Measurements from ENCODE around the gene ARHGAP1. TPM values are rescaled to one million over a fixed set of nuclear protein-coding genes. Genes with fewer than 3 reads are reported as not detected.

ARHGAP1 gene
- 10 to 100 TPM; 22.2 to 51.1 (median 32.0) TPM for total RNA-seq
- 10 to 100 TPM; 18.7 to 30.2 TPM for polyA plus RNA-seq

- peaks cover 0 to 24% (median 5%) of the 10 kb centered on the region in 3 donors for H3K4me1 ChIP-seq
- 1% methylated on average over 43 to 44 of the region's 44 CpGs for WGBS, 2 donors
- peaks cover 5 to 23% (median 22%) of the 10 kb centered on the region in 3 donors for H3K36me3 ChIP-seq
- H3K4me3 ChIP-seq = peak within 1 kb of the TSS; percentile 84 to 98 (median 94)
- TF ChIP-seq CTCF (IDR thresholded peaks at IDR 0.05) = no peak
- no peaks in the 10 kb centered on the region for H3K9me3 ChIP-seq
- intact Hi-C loops (cut with DNase I) = no loop called here
- no peaks in the 10 kb centered on the region for H3K27me3 ChIP-seq
- DNase-seq (peak; percentile 96 to 100 (median 99)), ATAC-seq (peak; percentile 96 to 97 (median 97)), FAIRE-seq (peak; percentile 80)
- H3K27ac ChIP-seq = peak within 1 kb of the TSS; percentile 79 to 93 (median 86)
Measured at GRCh38 chr11:46700241-46701077, at the start of gene ARHGAP1, which contains the start of gene ZNF408. Gene ARHGAP1 (minus strand): TSS chr11:46700619. CDS start chr11:46696107, 4,512 bp downstream. Gene ZNF408 (plus strand): TSS chr11:46701031. CDS start chr11:46701048, 17 bp downstream.

- H3K4me1 ChIP-seq = no peaks in the 10 kb centered on the region
Measured at GRCh38 chr11:46747150-46747549, 46.7 kb upstream of the ARHGAP1 start.

DNA sequence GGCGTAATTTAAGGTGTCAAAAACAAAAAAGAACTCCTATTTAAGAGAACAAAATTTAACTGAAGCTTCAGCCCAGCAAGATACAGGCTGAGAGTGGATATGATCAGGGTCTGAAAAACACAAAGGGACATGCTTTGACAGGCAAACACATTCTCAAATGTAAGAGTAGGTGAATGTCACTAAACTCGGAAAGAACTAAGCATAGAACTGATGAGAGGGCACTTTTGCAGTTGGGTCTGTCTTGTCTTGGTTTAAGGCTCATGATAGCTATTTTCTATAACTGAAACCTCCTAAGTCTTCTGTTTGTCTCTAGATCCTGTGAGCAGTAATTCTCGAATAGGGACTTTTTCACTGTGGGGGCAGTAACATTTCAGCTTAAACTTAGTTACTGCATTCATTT is 45.6 kb upstream of the ARHGAP1 start:
- Histone ChIP-seq H3K4me3 (no peak overlapping the region), H3K27ac (no peak overlapping the region), H3K27me3 (no peaks in the 10 kb centered on the region), H3K4me1 (no peaks in the 10 kb centered on the region), H3K36me3 (peaks cover 0 to 63% (median 0%) of the 10 kb centered on the region in 3 donors), H3K9me3 (no peaks in the 10 kb centered on the region)
- intact Hi-C loops (cut with DNase I) = no loop called here
- no peak for TF ChIP-seq CTCF (IDR thresholded peaks at IDR 0.05)
- FAIRE-seq = no peak
- no peak for DNase-seq
- WGBS, 2 donors = 89 to 90% methylated on average over 3 of the region's 3 CpGs
- no peak for ATAC-seq

More at GRCh38 chr11:46747150-46747549, 46.7 kb upstream of the ARHGAP1 start:
- intact Hi-C loops (cut with DNase I) = no loop called here
- Histone ChIP-seq H3K4me3 (no peak overlapping the region), H3K9me3 (no peaks in the 10 kb centered on the region), H3K27ac (no peak overlapping the region), H3K27me3 (no peaks in the 10 kb centered on the region), H3K36me3 (peaks cover 0 to 70% (median 0%) of the 10 kb centered on the region in 3 donors)
- DNase-seq = no peak
- FAIRE-seq = no peak
- TF ChIP-seq CTCF (IDR thresholded peaks at IDR 0.05) = no peak
- 92 to 97% methylated on average over 6 of the region's 6 CpGs for WGBS, 2 donors
- no peak for ATAC-seq

DNA sequence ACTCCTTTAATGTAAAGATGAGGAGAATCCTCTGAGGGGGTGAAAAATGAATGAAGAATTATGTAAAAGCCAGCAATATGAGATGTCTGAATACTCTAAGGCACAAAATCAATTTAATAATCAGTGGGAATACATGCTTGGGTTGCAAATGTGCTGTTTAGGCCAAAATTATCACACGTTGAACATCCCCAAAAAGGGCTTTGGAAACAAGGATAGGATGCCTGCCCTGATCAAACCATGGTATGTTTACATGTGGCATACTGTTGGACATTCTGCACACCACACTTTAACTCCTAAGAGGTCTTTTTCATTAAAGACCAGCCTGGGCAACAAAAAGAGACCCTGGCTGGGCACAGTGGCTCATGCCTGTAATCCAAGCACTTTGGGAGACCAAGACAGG is 44.9 kb upstream of the ARHGAP1 start:
- DNase-seq (no peak), FAIRE-seq (no peak), ATAC-seq (no peak)
- H3K4me1 ChIP-seq = no peaks in the 10 kb centered on the region
- no peak overlapping the region for H3K4me3 ChIP-seq
- no peaks in the 10 kb centered on the region for H3K27me3 ChIP-seq
- H3K9me3 ChIP-seq = no peaks in the 10 kb centered on the region
- no peak overlapping the region for H3K27ac ChIP-seq
- WGBS, 2 donors = 71 to 83% methylated on average over 1 of the region's 1 CpG
- no peak for TF ChIP-seq CTCF (IDR thresholded peaks at IDR 0.05)
- intact Hi-C loops (cut with DNase I) = no loop called here
- H3K36me3 ChIP-seq = peaks cover 0 to 56% (median 0%) of the 10 kb centered on the region in 3 donors
